Spinal cord (tissue), 10 donors: Measurements from ENCODE around the gene HS6ST3. TPM values are rescaled to one million over a fixed set of nuclear protein-coding genes. Genes with fewer than 3 reads are reported as not detected.
A peak's percentile ranks its signal among the peaks of the same experiment; 100 is the strongest.
"Not testable (repeated sequence)": the region's sequence is repeated elsewhere in the genome, so short reads cannot be mapped to it uniquely, and the experiment has no call there.

ENCODE experiments used
- DNase-seq, 6 donors: peaks; one replicate each; pipeline versions ENCODE4 v3.0.0 to v3.0.0-alpha.2; 2013 to 2015; ENCODE audit warnings: low spot score in 6 of 6, low read depth in 4 of 6
- H3K27ac ChIP-seq: one replicate; pipeline ENCODE4 v1.5.1; 2013; ENCODE audit warnings: low read depth, low read length, control low read depth
- H3K27me3 ChIP-seq: one replicate; pipeline ENCODE4 v1.6.1; 2013; ENCODE audit warnings: low read length; ENCODE audit not compliant: control insufficient read depth, insufficient read depth
- H3K36me3 ChIP-seq: one replicate; pipeline ENCODE4 v1.6.1; 2013; ENCODE audit warnings: low read length; ENCODE audit not compliant: control insufficient read depth, insufficient read depth
- H3K4me1 ChIP-seq: one replicate; pipeline ENCODE4 v1.6.1; 2013; ENCODE audit warnings: low read length; ENCODE audit not compliant: control insufficient read depth, insufficient read depth
- H3K4me3 ChIP-seq: one replicate; pipeline ENCODE4 v1.5.1; 2013; ENCODE audit warnings: low read depth, low read length, control low read depth
- H3K9me3 ChIP-seq: one replicate; pipeline ENCODE4 v1.6.1; 2013; ENCODE audit warnings: low read length; ENCODE audit not compliant: control insufficient read depth, insufficient read depth
- WGBS: methylation state at CpG from one replicate; pipeline ENCODE4 v1.1.5; 2013; ENCODE audit warnings: missing lambda C conversion rate; ENCODE audit not compliant: insufficient coverage; 5-methylcytosine and 5-hydroxymethylcytosine counted together
- polyA plus RNA-seq, 2 donors: library from polyadenylated mRNA; unstranded; fragments of 120-200 nt; gene quantifications; one replicate each; pipeline ENCODE4 v1.2.1, GENCODE V29; 2013; ENCODE audit not compliant: insufficient read length in 2 of 2
- total RNA-seq, 2 donors: library from RNA; depleted of rRNA in 1 of 2; stranded (reverse); fragments of 120-200 nt in 1 of 2; fragments of >200 nt in 1 of 2; gene quantifications; one replicate each; pipeline versions ENCODE4 v1.2.3 to v1.2.4, GENCODE V29; 2013 to 2014
- donor health status: healthy.

Gene HS6ST3
- total and polyA plus RNA-seq, 4 donors, result 7.7 to 36.2 (median 23.7) TPM

GRCh38 chr13:96090240-96091101 is 564 bp downstream of the HS6ST3 start:
- H3K36me3 ChIP-seq, result no peaks in the 10 kb centered on the region
- H3K9me3 ChIP-seq, result no peaks in the 10 kb centered on the region
- peak in 2 of 6 donors; percentile 49 to 68 for DNase-seq
- peak overlapping the region; percentile 55 for H3K4me3 ChIP-seq
- WGBS, result under 1% methylated on average over 133 of the region's 133 CpGs
- H3K27me3 ChIP-seq, result peaks cover 42% of the 10 kb centered on the region
- peaks cover 15% of the 10 kb centered on the region for H3K4me1 ChIP-seq
- H3K27ac ChIP-seq, result no peak overlapping the region

- no peak overlapping the region for H3K27ac ChIP-seq
Measured at GRCh38 chr13:96091164-96092117, 1.5 kb downstream of the HS6ST3 start.

GRCh38 chr13:96093296-96094006 is 3.5 kb downstream of the HS6ST3 start:
- peaks cover 15% of the 10 kb centered on the region for H3K4me1 ChIP-seq
- H3K9me3 ChIP-seq, result no peaks in the 10 kb centered on the region
- no peak overlapping the region for H3K27ac ChIP-seq
- no peaks in the 10 kb centered on the region for H3K36me3 ChIP-seq
- no peak for DNase-seq
- peaks cover 32% of the 10 kb centered on the region for H3K27me3 ChIP-seq
- H3K4me3 ChIP-seq, result no peak overlapping the region

More at GRCh38 chr13:96091164-96092117, 1.5 kb downstream of the HS6ST3 start:
- H3K36me3 ChIP-seq, result no peaks in the 10 kb centered on the region
- no peaks in the 10 kb centered on the region for H3K9me3 ChIP-seq
- under 1% methylated on average over 52 of the region's 57 CpGs for WGBS
- H3K4me3 ChIP-seq, result peak overlapping the region; percentile 40
- peaks cover 42% of the 10 kb centered on the region for H3K27me3 ChIP-seq
- DNase-seq, result peak in 3 of 6 donors; percentile 42 to 78 (median 61)
- peaks cover 15% of the 10 kb centered on the region for H3K4me1 ChIP-seq

- Histone ChIP-seq H3K36me3 (no peaks in the 10 kb centered on the region), H3K27ac (no peak overlapping the region), H3K27me3 (no peaks in the 10 kb centered on the region), H3K9me3 (no peaks in the 10 kb centered on the region), H3K4me3 (no peak overlapping the region), H3K4me1 (no peaks in the 10 kb centered on the region)
- WGBS, result 71% methylated on average over 1 of the region's 4 CpGs
- no peak for DNase-seq
Measured at GRCh38 chr13:96100457-96101220, 10.7 kb downstream of the HS6ST3 start.

- H3K9me3 ChIP-seq, result peaks cover 2% of the 10 kb centered on the region
- no peak overlapping the region for H3K4me3 ChIP-seq
- H3K4me1 ChIP-seq, result no peaks in the 10 kb centered on the region
- no peaks in the 10 kb centered on the region for H3K27me3 ChIP-seq
- H3K27ac ChIP-seq, result no peak overlapping the region
- no peaks in the 10 kb centered on the region for H3K36me3 ChIP-seq
- no peak for DNase-seq
- WGBS, result 50% methylated on average over 1 of the region's 2 CpGs
Measured at GRCh38 chr13:96104516-96104915, 14.6 kb downstream of the HS6ST3 start.

- H3K27me3 ChIP-seq, H3K9me3 ChIP-seq, DNase-seq, H3K36me3 ChIP-seq, H3K4me1 ChIP-seq, H3K27ac ChIP-seq, H3K4me3 ChIP-seq: not testable (repeated sequence)
- WGBS, result 96% methylated on average over 5 of the region's 8 CpGs
Measured at GRCh38 chr13:96108072-96108471, 18.2 kb downstream of the HS6ST3 start.

- no peaks in the 10 kb centered on the region for H3K27me3 ChIP-seq
- no peak overlapping the region for H3K27ac ChIP-seq
- DNase-seq, result no peak
- no peaks in the 10 kb centered on the region for H3K4me1 ChIP-seq
- H3K36me3 ChIP-seq, result no peaks in the 10 kb centered on the region
- H3K4me3 ChIP-seq, result no peak overlapping the region
- 82% methylated on average over 3 of the region's 4 CpGs for WGBS
- H3K9me3 ChIP-seq, result peaks cover 2% of the 10 kb centered on the region
Measured at GRCh38 chr13:96109125-96109524, 19.2 kb downstream of the HS6ST3 start.

- no peak overlapping the region for H3K4me3 ChIP-seq
- no peaks in the 10 kb centered on the region for H3K27me3 ChIP-seq
- no peaks in the 10 kb centered on the region for H3K36me3 ChIP-seq
- WGBS, result 92% methylated on average over 2 of the region's 2 CpGs
- no peak for DNase-seq
- H3K27ac ChIP-seq, result no peak overlapping the region
- no peaks in the 10 kb centered on the region for H3K4me1 ChIP-seq
- peaks cover 3% of the 10 kb centered on the region for H3K9me3 ChIP-seq
Measured at GRCh38 chr13:96112936-96113335, 23.0 kb downstream of the HS6ST3 start.

- not testable (repeated sequence) for DNase-seq, H3K36me3 ChIP-seq, H3K4me1 ChIP-seq, H3K4me3 ChIP-seq, H3K27ac ChIP-seq, H3K27me3 ChIP-seq, H3K9me3 ChIP-seq
- no CpG with 5 or more reads among the region's 2 CpGs for WGBS
Measured at GRCh38 chr13:96115368-96115767, 25.5 kb downstream of the HS6ST3 start.
